ENCODE data around the gene ENPP6.

DNA sequence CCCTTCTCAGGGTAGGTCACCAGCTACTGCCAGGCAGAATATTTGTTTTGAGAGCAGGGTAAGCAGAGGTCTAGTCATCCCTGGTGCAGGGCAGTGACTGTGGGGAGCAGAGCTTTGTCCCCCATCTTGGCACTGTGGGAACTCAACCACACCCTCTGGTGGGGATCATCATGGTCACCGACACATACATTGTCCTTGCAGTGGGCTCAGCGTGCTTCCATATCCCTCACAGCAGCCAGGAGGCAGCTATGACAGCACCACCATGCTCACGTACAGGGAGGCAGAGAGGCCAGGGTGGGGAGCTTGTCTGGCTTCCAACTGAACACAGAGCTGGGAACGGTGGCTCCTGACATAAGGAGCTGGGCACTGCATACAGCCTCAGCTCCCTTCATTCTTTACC lies 102.3 kb downstream of the ENPP6 start:
- no peak for TF ChIP-seq JUND (IDR thresholded peaks at IDR 0.05)
- TF ChIP-seq, protein P1, sequence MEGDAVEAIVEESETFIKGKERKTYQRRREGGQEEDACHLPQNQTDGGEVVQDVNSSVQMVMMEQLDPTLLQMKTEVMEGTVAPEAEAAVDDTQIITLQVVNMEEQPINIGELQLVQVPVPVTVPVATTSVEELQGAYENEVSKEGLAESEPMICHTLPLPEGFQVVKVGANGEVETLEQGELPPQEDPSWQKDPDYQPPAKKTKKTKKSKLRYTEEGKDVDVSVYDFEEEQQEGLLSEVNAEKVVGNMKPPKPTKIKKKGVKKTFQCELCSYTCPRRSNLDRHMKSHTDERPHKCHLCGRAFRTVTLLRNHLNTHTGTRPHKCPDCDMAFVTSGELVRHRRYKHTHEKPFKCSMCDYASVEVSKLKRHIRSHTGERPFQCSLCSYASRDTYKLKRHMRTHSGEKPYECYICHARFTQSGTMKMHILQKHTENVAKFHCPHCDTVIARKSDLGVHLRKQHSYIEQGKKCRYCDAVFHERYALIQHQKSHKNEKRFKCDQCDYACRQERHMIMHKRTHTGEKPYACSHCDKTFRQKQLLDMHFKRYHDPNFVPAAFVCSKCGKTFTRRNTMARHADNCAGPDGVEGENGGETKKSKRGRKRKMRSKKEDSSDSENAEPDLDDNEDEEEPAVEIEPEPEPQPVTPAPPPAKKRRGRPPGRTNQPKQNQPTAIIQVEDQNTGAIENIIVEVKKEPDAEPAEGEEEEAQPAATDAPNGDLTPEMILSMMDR (IDR thresholded peaks at IDR 0.05; ENCODE audit: low read depth, low read length, missing input control) = no peak
- no peak for TF ChIP-seq RAD21 (IDR thresholded peaks at IDR 0.05)
- TF ChIP-seq EGR1 (IDR thresholded peaks at IDR 0.05; ENCODE audit: low read depth in 2 of 2) = no peak
- TF ChIP-seq GABPA (IDR thresholded peaks at IDR 0.05 in 1 of 2, conservative IDR thresholded peaks at IDR 0.05 in 1 of 2) = no peak
- TF ChIP-seq YY1 (IDR thresholded peaks at IDR 0.05) = no peak
- TF ChIP-seq, protein P2, sequence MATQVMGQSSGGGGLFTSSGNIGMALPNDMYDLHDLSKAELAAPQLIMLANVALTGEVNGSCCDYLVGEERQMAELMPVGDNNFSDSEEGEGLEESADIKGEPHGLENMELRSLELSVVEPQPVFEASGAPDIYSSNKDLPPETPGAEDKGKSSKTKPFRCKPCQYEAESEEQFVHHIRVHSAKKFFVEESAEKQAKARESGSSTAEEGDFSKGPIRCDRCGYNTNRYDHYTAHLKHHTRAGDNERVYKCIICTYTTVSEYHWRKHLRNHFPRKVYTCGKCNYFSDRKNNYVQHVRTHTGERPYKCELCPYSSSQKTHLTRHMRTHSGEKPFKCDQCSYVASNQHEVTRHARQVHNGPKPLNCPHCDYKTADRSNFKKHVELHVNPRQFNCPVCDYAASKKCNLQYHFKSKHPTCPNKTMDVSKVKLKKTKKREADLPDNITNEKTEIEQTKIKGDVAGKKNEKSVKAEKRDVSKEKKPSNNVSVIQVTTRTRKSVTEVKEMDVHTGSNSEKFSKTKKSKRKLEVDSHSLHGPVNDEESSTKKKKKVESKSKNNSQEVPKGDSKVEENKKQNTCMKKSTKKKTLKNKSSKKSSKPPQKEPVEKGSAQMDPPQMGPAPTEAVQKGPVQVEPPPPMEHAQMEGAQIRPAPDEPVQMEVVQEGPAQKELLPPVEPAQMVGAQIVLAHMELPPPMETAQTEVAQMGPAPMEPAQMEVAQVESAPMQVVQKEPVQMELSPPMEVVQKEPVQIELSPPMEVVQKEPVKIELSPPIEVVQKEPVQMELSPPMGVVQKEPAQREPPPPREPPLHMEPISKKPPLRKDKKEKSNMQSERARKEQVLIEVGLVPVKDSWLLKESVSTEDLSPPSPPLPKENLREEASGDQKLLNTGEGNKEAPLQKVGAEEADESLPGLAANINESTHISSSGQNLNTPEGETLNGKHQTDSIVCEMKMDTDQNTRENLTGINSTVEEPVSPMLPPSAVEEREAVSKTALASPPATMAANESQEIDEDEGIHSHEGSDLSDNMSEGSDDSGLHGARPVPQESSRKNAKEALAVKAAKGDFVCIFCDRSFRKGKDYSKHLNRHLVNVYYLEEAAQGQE (IDR thresholded peaks at IDR 0.05) = no peak
- no peak for TF ChIP-seq TAF1 (conservative IDR thresholded peaks at IDR 0.05)
- TF ChIP-seq, protein P3, sequence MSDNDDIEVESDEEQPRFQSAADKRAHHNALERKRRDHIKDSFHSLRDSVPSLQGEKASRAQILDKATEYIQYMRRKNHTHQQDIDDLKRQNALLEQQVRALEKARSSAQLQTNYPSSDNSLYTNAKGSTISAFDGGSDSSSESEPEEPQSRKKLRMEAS (IDR thresholded peaks at IDR 0.05) = no peak
- no peak for TF ChIP-seq SP1 (IDR thresholded peaks at IDR 0.05)
- TF ChIP-seq FOXA1 (IDR thresholded peaks at IDR 0.05) = no peak
